Fibroblast of lung (primary cell): ENCODE results near the gene DSCAML1. TPM values are rescaled to one million over a fixed set of nuclear protein-coding genes. Genes with fewer than 3 reads are reported as not detected.

Experiments used
- DNase-seq, 2 donors: peaks; one replicate each; pipeline versions ENCODE4 v3.0.0 to v3.0.0-alpha.2; 2010; ENCODE audit warnings: low read depth in 2 of 2
- H2AFZ ChIP-seq: 2 replicates; pipeline ENCODE4 v1.5.1; 2012; ENCODE audit warnings: low read length, control low read depth, inconsistent platforms
- H3K27ac ChIP-seq: 2 replicates; pipeline ENCODE4 v1.5.1; 2011; ENCODE audit warnings: low read length, control low read depth; ENCODE audit not compliant: insufficient read depth
- H3K27me3 ChIP-seq: 2 replicates; pipeline ENCODE4 v1.5.1; 2011; ENCODE audit warnings: mild to moderate bottlenecking, low read length; ENCODE audit not compliant: control insufficient read depth, insufficient read depth
- H3K36me3 ChIP-seq: 2 replicates; pipeline ENCODE4 v1.5.1; 2011; ENCODE audit warnings: low read length; ENCODE audit not compliant: control insufficient read depth, insufficient read depth
- H3K4me1 ChIP-seq: 2 replicates; pipeline ENCODE4 v1.5.1; 2011; ENCODE audit warnings: low read length; ENCODE audit not compliant: control insufficient read depth, insufficient read depth; ENCODE audit errors: extremely low read depth
- H3K4me2 ChIP-seq: 2 replicates; pipeline ENCODE4 v1.5.1; 2011; ENCODE audit warnings: low read length, control low read depth; ENCODE audit not compliant: insufficient read depth; ENCODE audit errors: extremely low read depth
- H3K4me3 ChIP-seq, 4 experiments: fragments of 200-600 bp in 1 of 4; sonication (generic) in 1 of 4; replicated peaks in 1 of 4; 2 replicates each; pipeline ENCODE4 v1.5.1; 2011 to 2016; ENCODE audit warnings: low read length in 4 of 4, low read depth in 3 of 4, mild to moderate bottlenecking in 3 of 4, control low read depth in 2 of 4, inconsistent platforms in 1 of 4, mixed read lengths in 1 of 4; ENCODE audit not compliant: insufficient read depth in 1 of 4; ENCODE audit errors: control extremely low read depth in 1 of 4
- H3K79me2 ChIP-seq: 2 replicates; pipeline ENCODE4 v1.5.1; 2012; ENCODE audit warnings: mild to moderate bottlenecking, low read length, inconsistent platforms; ENCODE audit not compliant: control insufficient read depth, insufficient read depth
- H3K9ac ChIP-seq: 2 replicates; pipeline ENCODE4 v1.5.1; 2011; ENCODE audit warnings: mild to moderate bottlenecking, low read length, control low read depth; ENCODE audit not compliant: insufficient read depth
- H3K9me3 ChIP-seq: 2 replicates; pipeline ENCODE4 v1.5.1; 2012; ENCODE audit warnings: low read depth, low read length; ENCODE audit not compliant: control insufficient read depth, insufficient read depth
- H4K20me1 ChIP-seq: 2 replicates; pipeline ENCODE4 v1.5.1; 2011; ENCODE audit warnings: low read length; ENCODE audit not compliant: control insufficient read depth, insufficient read depth; ENCODE audit errors: extremely low read depth
- CTCF ChIP-seq, 2 donors: IDR thresholded peaks in 1 of 2; conservative IDR thresholded peaks in 1 of 2; 1 replicate in 1 of 2; 2 replicates in 1 of 2; pipeline ENCODE4 v1.5.1; 2011 to 2012; ENCODE audit warnings: low read length in 2 of 2, control low read depth in 1 of 2, inconsistent platforms in 1 of 2, low read depth in 1 of 2, mild to moderate bottlenecking in 1 of 2
- EZH2 ChIP-seq: IDR thresholded peaks from 2 replicates; pipeline ENCODE4 v1.5.1; 2012; ENCODE audit warnings: low read length, control low read depth, mild to moderate bottlenecking; ENCODE audit errors: missing control alignments
- polyA plus RNA-seq, 2 donors: library from polyadenylated mRNA; depleted of rRNA in 1 of 2; stranded (reverse) in 1 of 2; unstranded in 1 of 2; fragments of >200 nt; gene quantifications; 2 replicates each; pipeline ENCODE4 v1.2.1, GENCODE V29; 2011 to 2012; ENCODE audit warnings: missing spikeins in 1 of 2
- total RNA-seq: library from RNA; depleted of rRNA; stranded (reverse); fragments of >200 nt; gene quantifications from 2 replicates; pipeline ENCODE4 v1.2.1, GENCODE V29; 2014

DSCAML1 gene
- total and polyA plus RNA-seq, 2 donors (not counting 1 experiment from before 2014, with no cell fraction given), result not detected

GRCh38 chr11:117511931-117512539, 285.0 kb downstream of the DSCAML1 start:
- Histone ChIP-seq H3K27me3 (peaks cover 5% of the 10 kb centered on the region), H3K4me1 (no peaks in the 10 kb centered on the region), H3K36me3 (no peaks in the 10 kb centered on the region), H3K27ac (no peak overlapping the region), H3K9ac (no peak overlapping the region), H2AFZ (no peak overlapping the region), H3K79me2 (no peaks in the 10 kb centered on the region), H3K4me2 (no peak overlapping the region), H4K20me1 (no peaks in the 10 kb centered on the region), H3K4me3 (no peak overlapping the region), H3K9me3 (no peaks in the 10 kb centered on the region)
- DNase-seq, result no peak
- TF ChIP-seq EZH2, result no peak
- TF ChIP-seq CTCF (conservative IDR thresholded peaks at IDR 0.05 in 1 of 2, IDR thresholded peaks at IDR 0.05 in 1 of 2; ENCODE audit: low read depth in 1 of 2, low read length in 2 of 2), result no peak

DNA sequence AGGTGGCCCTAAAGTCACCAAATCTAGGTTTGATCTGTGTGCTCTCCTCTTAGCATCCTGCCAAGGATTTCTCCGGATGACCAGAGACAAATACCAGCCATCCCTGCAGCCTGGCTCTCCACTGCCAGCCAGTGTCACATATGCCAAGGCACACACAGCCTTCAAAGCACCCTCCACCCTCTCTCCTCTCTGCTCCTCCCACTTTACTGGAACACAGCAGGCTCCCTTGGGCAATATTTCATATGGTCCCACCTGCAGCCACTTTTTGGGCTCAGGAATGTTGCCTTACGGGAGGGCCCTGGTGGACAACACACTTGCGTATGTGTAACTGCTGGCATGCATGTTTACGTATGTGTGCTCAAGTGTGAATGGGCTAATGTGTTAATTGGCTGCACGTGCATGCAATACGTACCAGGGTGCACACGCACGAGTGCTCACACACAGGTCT, 285.5 kb downstream of the DSCAML1 start:
- Histone ChIP-seq H3K4me2 (no peak overlapping the region), H3K36me3 (no peaks in the 10 kb centered on the region), H3K4me1 (no peaks in the 10 kb centered on the region), H3K9me3 (no peaks in the 10 kb centered on the region), H3K4me3 (no peak overlapping the region), H3K27ac (no peak overlapping the region), H4K20me1 (no peaks in the 10 kb centered on the region), H3K9ac (no peak overlapping the region), H2AFZ (no peak overlapping the region), H3K27me3 (peaks cover 5% of the 10 kb centered on the region), H3K79me2 (no peaks in the 10 kb centered on the region)
- DNase-seq, result no peak
- TF ChIP-seq EZH2 (no peak), CTCF (conservative IDR thresholded peaks at IDR 0.05 in 1 of 2, IDR thresholded peaks at IDR 0.05 in 1 of 2; ENCODE audit: low read depth in 1 of 2, low read length in 2 of 2) (no peak)

GRCh38 chr11:117510646-117511045, 286.4 kb downstream of the DSCAML1 start:
- Histone ChIP-seq H3K4me1 (no peaks in the 10 kb centered on the region), H3K79me2 (no peaks in the 10 kb centered on the region), H2AFZ (no peak overlapping the region), H3K9me3 (no peaks in the 10 kb centered on the region), H4K20me1 (no peaks in the 10 kb centered on the region), H3K9ac (no peak overlapping the region), H3K36me3 (no peaks in the 10 kb centered on the region), H3K4me2 (no peak overlapping the region), H3K4me3 (no peak overlapping the region), H3K27me3 (peaks cover 5% of the 10 kb centered on the region), H3K27ac (no peak overlapping the region)
- TF ChIP-seq CTCF (conservative IDR thresholded peaks at IDR 0.05 in 1 of 2, IDR thresholded peaks at IDR 0.05 in 1 of 2; ENCODE audit: low read depth in 1 of 2, low read length in 2 of 2), result no peak
- TF ChIP-seq EZH2, result no peak
- DNase-seq, result no peak
